Erythroblast (primary cell): ENCODE results near the gene TBC1D1.
"Not testable (repeated sequence)": the region's sequence is repeated elsewhere in the genome, so short reads cannot be mapped to it uniquely, and the experiment has no call there.

Source experiments
- DNase-seq, 2 experiments: peaks; one replicate each; lab custom pipeline; 2025; lab: John Stamatoyannopoulos, UW
- GATA1 ChIP-seq: IDR thresholded peaks from 2 replicates; pipeline ENCODE4 v1.6.1; 2011; ENCODE audit warnings: low read depth, mild to moderate bottlenecking, control low read depth, low read length, moderate library complexity
- POLR2A ChIP-seq: IDR thresholded peaks from 2 replicates; pipeline ENCODE4 v1.6.1; 2011; ENCODE audit warnings: mild to moderate bottlenecking, low read length

TBC1D1 gene

DNA sequence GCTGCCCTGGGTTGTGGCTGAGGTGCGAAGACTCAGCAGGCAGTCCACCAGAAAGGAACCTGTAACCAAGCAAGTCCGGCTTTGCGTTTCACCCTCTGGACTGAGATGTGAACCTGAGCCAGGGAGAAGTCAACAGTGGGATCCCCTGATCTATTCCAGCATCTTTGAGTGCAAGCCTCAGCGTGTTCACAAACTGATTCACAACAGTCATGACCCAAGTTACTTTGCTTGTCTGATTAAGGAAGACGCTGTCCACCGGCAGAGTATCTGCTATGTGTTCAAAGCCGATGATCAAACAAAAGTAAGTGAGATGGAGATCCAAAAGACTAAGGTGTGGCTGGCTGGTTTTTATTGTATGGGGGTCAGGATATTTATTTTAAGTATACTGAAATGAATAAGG is 11.3 kb downstream of the TBC1D1 start:
- no peak for DNase-seq
- TF ChIP-seq POLR2A: no peak

DNA sequence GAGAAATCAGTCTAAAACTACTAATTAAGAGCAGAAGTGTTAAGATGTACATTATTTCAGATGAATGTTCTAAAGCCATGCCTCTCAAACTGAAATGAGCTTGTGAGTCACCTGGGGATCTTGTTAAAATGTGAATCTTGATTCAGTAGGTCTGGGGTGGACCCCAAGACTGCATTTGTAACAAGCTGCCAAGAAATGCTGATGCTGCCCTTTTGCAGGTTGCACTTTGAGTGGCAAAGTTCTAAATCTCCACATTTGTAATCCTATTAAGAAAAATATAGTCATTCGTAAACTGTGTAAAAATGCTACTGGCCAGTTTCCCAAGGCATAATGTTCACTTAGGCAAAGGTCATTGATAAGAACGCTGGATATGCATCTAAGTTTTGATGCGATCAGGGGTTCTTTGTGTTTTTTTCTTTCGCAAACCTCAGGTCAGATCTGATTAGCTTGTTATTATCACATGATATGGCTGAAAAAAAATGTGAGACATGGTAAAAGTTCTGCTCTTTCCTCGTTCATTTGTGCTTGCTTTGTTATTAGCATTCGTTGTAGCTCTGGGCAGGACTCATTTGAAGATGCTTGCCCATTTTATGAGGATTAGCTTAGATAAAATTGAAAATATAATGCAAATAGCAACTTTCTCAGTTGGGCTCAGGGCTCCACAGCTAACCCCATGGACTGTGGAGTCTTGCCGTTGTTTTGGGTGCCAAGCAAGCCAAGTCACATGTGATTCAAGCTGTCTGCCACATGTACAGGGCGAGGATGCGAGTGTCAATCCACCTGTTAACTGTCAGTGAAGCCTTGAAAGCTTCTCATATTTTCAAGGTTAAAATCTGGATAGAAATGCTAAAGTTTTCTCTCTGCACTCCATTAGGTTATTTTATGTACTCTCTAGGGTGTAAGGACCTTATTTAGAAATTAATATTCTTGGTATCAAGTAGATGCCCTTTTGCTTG is 12.1 kb downstream of the TBC1D1 start:
- TF ChIP-seq POLR2A (no peak), GATA1 (no peak)
- no peak for DNase-seq

DNA sequence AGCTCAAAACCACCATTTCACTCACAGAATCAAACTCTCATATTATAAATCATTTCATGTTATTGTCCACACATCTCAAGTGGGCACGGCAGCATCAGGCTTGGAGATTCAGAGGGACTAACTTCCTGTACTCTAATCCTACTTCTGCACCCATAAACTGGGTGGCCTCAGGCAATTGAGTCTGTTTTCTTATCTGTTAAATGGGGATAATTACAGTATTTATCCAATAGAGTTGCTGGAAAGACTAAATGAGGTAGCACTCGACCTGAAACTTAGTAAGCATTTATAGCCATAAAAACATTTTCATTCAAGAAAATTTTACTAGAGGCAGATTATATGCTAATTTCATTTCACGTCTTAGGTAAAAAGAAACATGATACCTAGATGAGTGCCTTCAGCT is 13.0 kb downstream of the TBC1D1 start:
- DNase-seq: no peak
- TF ChIP-seq POLR2A (no peak), GATA1 (no peak)

DNA sequence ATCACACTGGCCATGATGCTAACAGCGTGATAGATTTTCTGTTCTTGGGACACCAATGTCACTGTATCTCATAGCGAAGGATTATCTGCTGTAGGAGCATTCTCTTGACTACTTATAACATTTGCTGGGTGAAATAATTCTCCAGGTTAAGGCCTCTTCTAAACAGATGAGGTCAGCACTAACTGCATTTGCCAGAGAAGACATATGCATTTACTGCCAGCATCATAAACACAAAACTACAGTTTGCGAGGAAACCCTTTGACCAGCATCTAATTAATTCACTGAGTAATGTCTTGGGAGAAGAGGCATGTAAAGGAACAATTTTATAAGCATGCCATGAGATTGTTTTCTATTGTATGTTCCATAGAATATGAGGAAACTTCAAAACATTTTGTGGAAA is 13.9 kb downstream of the TBC1D1 start:
- no peak for DNase-seq
- TF ChIP-seq POLR2A: no peak

DNA sequence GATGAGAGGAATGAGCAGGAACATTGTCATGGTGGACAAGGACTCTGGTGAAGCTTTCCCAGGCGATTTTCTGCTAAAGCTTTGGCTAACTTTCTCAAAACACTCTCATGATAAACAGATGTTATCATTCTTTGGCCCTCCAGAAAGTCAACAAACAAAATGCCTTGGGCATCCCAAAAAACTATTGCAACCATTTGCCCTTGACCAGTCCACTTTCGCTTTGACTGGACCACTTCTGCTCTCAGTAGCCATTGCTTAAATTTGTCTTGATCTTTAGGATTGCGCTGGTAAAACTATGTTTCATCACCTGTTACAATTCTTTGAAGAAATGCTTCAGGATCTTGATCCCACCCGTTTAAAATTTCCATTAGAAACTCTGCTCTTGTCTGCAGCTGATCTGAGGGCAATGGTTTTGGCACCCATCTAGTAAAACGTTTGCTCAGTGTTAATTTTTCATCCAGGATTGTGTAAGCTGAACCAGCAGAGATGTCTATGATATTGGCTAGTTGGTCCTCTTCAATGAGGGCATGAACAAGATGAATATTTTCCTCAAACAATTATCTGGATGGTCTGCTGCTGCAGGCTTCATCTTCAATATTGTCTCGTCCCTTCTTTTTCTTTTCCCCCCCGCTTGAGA is 14.8 kb downstream of the TBC1D1 start:
- no peak for TF ChIP-seq POLR2A
- TF ChIP-seq GATA1: no peak
- DNase-seq: no peak

DNA sequence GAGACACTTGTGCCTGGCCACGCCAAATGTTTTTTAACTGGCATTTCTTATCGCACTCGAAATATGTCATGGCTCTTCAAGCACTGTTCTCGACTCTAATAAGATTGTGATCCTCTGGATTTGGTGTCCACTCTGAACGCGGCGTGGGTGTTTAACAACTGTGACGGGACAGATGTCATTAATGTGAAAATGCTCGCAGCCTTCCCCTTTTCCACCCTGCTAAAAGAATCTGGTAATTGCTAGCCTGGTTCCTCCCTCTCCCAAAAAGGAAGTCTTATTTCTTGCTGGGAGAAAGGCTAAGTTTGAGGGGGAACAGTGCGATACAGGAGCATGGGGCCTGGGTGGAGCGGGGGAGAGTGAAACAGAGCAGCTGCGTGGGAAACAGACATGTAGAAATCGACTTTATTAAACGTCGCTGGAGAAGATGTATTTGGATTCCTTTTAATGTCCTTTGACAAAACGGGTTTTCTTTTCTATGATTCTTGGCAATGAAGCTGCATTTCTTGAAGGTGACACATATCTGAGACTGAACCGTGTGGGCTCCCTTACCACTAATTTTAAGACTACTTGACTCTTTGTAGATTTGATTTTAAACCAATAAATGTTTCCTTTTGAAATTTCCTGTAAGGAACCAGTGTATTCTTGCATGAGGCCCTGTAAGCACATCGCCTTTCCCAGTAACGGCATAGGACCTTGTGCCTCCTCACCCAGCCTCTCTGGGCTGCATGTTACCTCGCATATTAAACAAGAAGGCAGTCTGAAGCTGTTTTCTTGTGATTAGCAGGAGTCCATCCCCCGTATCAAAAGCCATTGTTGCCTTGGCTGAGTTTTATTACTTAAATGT is 17.8 kb downstream of the TBC1D1 start:
- TF ChIP-seq GATA1 (no peak), POLR2A (no peak)
- DNase-seq: no peak

DNA sequence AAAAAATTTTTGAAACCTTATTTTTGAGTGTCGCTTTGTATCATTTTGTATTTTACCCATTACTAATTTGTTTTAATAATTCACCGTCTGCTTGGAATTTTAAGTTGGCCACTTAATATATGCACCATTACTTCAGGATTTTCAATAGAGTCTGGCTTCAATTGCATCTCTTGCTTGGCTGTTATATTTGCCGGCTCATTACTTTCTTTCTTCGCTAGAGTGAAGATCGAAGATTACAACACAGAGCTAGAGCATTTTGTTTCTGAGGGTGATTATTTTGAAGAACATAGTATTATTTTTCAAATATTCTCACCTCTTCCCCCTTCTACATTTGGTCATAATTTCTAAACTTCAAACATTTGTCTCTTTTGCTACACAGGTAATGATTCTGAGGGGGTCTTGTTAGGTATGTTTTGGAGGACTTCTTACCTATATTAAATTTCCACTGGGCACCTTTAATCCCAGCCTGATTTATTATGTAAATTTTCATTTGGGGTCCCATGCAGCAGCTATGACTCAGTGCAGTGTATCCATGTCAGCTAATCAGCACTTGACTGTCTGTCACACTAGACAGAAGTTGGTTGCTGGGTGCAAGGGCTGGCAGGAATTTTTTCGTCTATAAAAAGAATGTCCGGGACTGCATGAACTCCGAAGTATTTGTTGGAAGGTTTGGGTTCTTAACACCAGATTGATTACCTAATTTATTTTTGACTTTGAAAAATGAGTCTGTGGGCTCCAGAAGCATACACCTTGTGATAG is 18.6 kb downstream of the TBC1D1 start:
- no peak for TF ChIP-seq POLR2A
- TF ChIP-seq GATA1: no peak
- no peak for DNase-seq

DNA sequence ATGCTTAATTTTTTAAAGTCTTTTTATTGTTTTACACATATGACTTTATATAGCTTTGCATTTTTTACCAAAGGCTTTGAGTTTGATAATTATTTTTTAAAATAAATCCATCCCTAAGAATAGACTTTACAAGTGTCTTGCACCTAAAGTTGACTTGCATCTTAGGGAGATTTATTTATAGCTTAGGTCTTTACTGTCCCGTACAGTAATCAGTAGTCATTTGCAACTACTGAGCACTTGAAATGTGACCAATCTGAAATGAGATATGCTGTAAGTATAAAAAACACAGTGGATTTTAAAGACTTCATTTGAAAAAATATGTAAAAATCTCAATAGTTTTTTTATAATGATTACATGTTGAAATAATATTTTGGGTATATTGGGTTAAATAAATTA is 19.2 kb downstream of the TBC1D1 start:
- no peak for DNase-seq
- no peak for TF ChIP-seq GATA1
- TF ChIP-seq POLR2A: no peak

DNA sequence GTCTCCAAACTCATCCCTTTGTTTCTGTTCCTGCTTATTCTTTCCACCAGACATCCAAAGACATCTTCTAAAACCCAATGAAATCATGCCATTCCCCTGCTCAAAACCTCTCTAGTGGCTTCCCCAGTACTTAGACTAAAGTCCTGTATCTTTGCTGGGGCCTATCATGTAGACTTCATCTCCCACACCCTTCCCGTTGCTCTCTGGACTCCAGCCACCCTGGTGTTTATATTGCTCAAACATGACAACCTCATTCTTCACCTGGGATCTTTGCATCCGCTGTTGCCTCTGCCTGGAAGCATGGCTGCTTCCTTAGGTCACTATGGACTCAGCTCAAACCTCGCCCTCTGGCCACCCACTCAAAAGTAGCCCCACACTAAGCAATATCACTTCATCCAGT is 23.7 kb downstream of the TBC1D1 start:
- no peak for DNase-seq
- TF ChIP-seq POLR2A (no peak), GATA1 (no peak)

DNA sequence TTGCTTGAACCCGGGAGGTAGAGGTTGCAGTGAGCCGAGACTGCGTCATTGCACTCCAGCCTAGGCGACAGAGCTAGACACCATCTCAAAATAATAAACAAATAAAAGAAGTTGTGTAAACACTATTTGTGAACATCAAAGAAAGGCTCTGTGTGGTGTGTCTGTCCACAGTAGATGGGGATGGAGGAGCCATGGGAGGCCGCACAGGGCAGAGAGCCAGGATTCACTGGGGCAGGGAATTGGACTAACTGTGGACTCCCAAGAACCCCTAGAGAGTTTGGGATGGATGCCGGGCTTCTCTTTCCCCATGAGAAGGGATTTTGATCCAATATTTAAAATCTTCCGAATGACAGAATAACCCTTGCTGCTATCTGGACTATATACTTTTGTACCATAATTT is 26.5 kb downstream of the TBC1D1 start:
- TF ChIP-seq POLR2A (no peak), GATA1 (no peak)
- DNase-seq: no peak

DNA sequence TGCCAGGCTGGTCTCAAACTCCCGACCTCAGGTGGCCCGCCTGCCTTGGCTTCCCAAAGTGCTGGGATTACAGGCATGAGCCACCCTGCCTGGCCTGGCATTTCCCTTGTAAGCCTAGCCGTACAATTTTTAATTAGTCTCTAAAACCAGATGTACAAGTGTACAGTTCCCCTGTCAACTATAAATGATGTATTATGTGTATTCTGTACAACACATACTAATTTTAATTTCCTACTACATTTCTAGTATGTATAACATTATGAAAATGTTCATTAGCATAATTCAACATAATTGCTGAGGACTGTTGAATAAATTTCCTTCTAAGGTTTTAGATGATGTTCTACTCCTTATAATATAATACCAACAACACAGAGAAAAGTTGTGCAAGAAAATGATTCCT is 27.8 kb downstream of the TBC1D1 start:
- TF ChIP-seq GATA1: no peak
- no peak for TF ChIP-seq POLR2A
- no peak for DNase-seq

DNA sequence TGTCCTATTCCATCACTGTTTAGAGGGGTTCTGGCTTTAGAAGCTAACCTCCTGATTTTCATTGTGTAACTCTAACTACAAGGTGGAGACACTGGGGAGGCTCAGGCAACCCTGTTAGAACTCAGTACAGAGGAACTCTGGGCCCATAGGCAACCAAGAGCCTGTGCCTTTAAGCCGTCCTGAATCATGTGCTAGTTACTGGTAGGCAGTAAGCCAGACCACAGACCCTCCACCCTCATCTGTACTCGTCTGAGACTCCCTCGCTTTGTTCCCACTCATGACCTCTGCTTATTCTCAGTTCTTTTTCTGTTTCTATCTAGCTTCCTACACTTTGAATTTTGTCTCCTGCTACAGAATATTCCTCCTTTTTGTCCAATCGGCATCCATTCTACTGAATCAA is 31.4 kb downstream of the TBC1D1 start:
- no peak for TF ChIP-seq GATA1
- no peak for TF ChIP-seq POLR2A

DNA sequence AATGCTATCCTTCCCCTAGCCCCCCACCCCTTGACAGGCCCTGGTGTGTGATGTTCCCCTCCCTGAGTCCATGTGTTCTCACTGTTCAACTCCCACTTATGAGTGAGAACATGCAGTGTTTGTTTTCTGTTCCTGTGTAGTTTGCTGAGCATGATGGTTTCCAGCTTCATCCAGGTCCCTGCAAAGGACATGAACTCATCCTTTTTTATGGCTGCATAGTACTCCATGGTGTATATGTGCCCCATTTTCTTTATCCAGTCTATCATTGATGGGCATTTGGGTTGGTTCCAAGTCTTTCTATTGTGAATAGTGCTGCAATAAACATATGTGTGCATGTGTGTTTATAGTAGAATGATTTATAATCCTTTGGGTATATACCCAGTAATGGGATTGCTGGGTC is 32.2 kb downstream of the TBC1D1 start:
- DNase-seq: not testable (repeated sequence)

More for the DNA sequence above, 31.4 kb downstream of the TBC1D1 start:
- no peak for DNase-seq

DNA sequence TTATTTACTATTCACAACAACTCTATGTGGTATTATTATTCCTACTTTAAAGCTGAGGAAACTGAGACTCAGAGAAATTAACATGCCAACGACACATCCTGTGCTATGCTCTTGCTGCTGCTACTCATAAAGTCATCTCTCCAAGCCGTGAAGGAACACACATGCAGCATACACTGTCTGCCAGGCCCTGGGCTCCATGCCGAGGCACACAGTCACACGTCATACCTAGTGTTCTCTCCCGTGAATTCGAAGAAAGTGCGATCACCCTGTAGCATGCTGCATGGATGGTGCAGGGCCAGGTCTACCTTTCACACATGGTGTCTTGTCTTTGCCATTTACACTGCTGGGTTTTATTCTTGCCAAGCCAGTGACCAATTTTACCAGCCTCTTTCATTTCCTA is 34.1 kb downstream of the TBC1D1 start:
- no peak for TF ChIP-seq POLR2A
- TF ChIP-seq GATA1: no peak
- no peak for DNase-seq
